NT2/D1 (cell line): ENCODE measurements around the gene HOXA9.

Experiments
- SUZ12 ChIP-seq: IDR thresholded peaks from 2 replicates; pipeline ENCODE4 v1.6.1; 2011; ENCODE audit not compliant: insufficient read length, insufficient read depth; ENCODE audit errors: extremely low read depth
- YY1 ChIP-seq: IDR thresholded peaks from 2 replicates; pipeline ENCODE4 v1.6.1; 2011; ENCODE audit not compliant: insufficient read length, insufficient read depth
- ZNF274 ChIP-seq: IDR thresholded peaks from 2 replicates; pipeline ENCODE4 v1.6.1; 2011; ENCODE audit warnings: mild to moderate bottlenecking, low read depth, low read length

DNA sequence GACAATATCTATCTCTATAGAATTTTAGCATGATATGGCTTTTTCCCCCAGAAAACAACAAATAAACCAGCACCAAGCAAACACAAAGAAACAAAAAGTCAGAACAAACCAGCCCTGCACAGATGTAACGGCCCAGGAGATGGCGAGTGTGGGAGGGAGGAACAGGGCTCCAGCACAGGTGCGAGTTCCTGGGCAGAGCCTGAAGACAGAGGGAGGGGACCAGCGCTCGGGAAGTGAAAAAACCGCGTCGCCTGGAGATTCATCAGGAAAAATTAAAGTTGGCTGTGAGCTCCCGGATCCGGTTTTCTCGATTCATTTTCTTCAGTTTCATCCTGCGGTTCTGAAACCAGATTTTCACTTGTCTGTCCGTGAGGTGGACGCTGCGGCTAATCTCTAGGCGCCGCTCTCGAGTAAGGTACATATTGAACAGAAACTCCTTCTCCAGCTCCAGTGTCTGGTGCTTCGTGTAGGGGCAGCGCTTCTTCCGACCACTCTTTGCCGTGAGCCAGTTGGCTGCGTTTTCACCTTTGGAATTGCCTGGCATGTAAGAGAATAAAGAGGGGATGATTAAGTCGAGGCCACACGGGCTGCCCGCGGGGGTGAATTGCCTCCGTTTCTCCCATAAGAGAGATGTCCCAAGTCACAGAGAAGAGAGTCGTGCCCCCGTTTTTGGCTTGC lies 6.4 kb upstream of the HOXA9 start:
- TF ChIP-seq YY1 (no peak), ZNF274 (no peak), SUZ12 (peak; percentile 97)
